Immature natural killer cell (primary cell): ENCODE data around the gene TRIM49B. TPM values are rescaled to one million over a fixed set of nuclear protein-coding genes. Genes with fewer than 3 reads are reported as not detected.
"Not testable (repeated sequence)": the region's sequence is repeated elsewhere in the genome, so short reads cannot be mapped to it uniquely, and the experiment has no call there.

Experiments
- DNase-seq, 3 donors: peaks; one replicate each; pipeline ENCODE4 v3.0.0; 2022; ENCODE audit warnings: mixed read lengths in 1 of 3
- H3K27ac Mint-ChIP-seq, 6 donors: one replicate each; pipeline ENCODE4 v1.8.0; 2020; ENCODE audit warnings: mixed read lengths in 6 of 6, mild to moderate bottlenecking in 5 of 6, inconsistent platforms in 4 of 6, moderate library complexity in 3 of 6
- H3K27me3 Mint-ChIP-seq, 3 donors: one replicate each; pipeline ENCODE4 v1.8.0; 2020 to 2021; ENCODE audit warnings: low read depth in 3 of 3, mild to moderate bottlenecking in 3 of 3, mixed read lengths in 3 of 3, moderate library complexity in 3 of 3, inconsistent platforms in 1 of 3
- H3K36me3 Mint-ChIP-seq, 3 donors: one replicate each; pipeline ENCODE4 v1.8.0; 2020; ENCODE audit warnings: mixed read lengths in 3 of 3, inconsistent platforms in 2 of 3, mild to moderate bottlenecking in 2 of 3
- H3K4me1 Mint-ChIP-seq, 2 donors: one replicate each; pipeline ENCODE4 v1.8.0; 2020; ENCODE audit warnings: inconsistent platforms in 2 of 2, mild to moderate bottlenecking in 2 of 2, mixed read lengths in 2 of 2, moderate library complexity in 1 of 2
- H3K4me3 Mint-ChIP-seq, 5 donors: one replicate each; pipeline ENCODE4 v1.8.0; 2020; ENCODE audit warnings: mild to moderate bottlenecking in 5 of 5, mixed read lengths in 5 of 5, inconsistent platforms in 3 of 5, moderate library complexity in 3 of 5
- H3K9me3 Mint-ChIP-seq, 6 donors: one replicate each; pipeline ENCODE4 v1.8.0; 2020; ENCODE audit warnings: mild to moderate bottlenecking in 6 of 6, mixed read lengths in 6 of 6, inconsistent platforms in 4 of 6, moderate library complexity in 3 of 6
- polyA plus RNA-seq, 3 donors: library from polyadenylated mRNA; unstranded; fragments of 300-500 nt; fragmentation: Illumina TruSeq; gene quantifications; one replicate each; pipeline ENCODE4 v1.2.3, GENCODE V29; 2021

The TRIM49B gene
- polyA plus RNA-seq = not detected

GRCh38 chr11:49028523-49028922 is at the start of gene TRIM49B:
TRIM49B (plus strand) TSS chr11:49028823; CDS start chr11:49031600, 2,777 bp downstream.
- not testable (repeated sequence) for DNase-seq, H3K36me3 Mint-ChIP-seq, H3K27me3 Mint-ChIP-seq, H3K27ac Mint-ChIP-seq, H3K4me3 Mint-ChIP-seq, H3K4me1 Mint-ChIP-seq
- H3K9me3 Mint-ChIP-seq = peaks cover 6 to 19% (median 13%) of the 10 kb centered on the region in 6 donors

GRCh38 chr11:48983785-48984184 is 44.8 kb upstream of the TRIM49B start, which contains the start of gene TRIM51G:
TRIM51G (minus strand) TSS chr11:48983885; CDS start chr11:48981695, 2,190 bp downstream.
- H3K4me3 Mint-ChIP-seq, H3K36me3 Mint-ChIP-seq, H3K4me1 Mint-ChIP-seq, H3K27me3 Mint-ChIP-seq, H3K27ac Mint-ChIP-seq, DNase-seq: not testable (repeated sequence)
- peaks cover 4 to 27% (median 11%) of the 10 kb centered on the region in 6 donors for H3K9me3 Mint-ChIP-seq

GRCh38 chr11:49048229-49048628 is 19.6 kb downstream of the TRIM49B start:
- H3K27me3 Mint-ChIP-seq, H3K27ac Mint-ChIP-seq, H3K36me3 Mint-ChIP-seq, DNase-seq, H3K4me1 Mint-ChIP-seq, H3K4me3 Mint-ChIP-seq: not testable (repeated sequence)
- peaks cover 9 to 32% (median 17%) of the 10 kb centered on the region in 6 donors for H3K9me3 Mint-ChIP-seq

GRCh38 chr11:49049821-49050220 is 21.2 kb downstream of the TRIM49B start:
- H3K4me3 Mint-ChIP-seq, H3K27ac Mint-ChIP-seq, DNase-seq, H3K27me3 Mint-ChIP-seq, H3K4me1 Mint-ChIP-seq, H3K36me3 Mint-ChIP-seq: not testable (repeated sequence)
- H3K9me3 Mint-ChIP-seq = peaks cover 6 to 25% (median 11%) of the 10 kb centered on the region in 6 donors

GRCh38 chr11:49059012-49059411 is 30.4 kb downstream of the TRIM49B start, which contains the start of gene TRIM64C:
TRIM64C (minus strand) TSS chr11:49059112; CDS start chr11:49059112, 0 bp downstream.
- H3K4me3 Mint-ChIP-seq, H3K27me3 Mint-ChIP-seq, DNase-seq, H3K4me1 Mint-ChIP-seq, H3K27ac Mint-ChIP-seq, H3K36me3 Mint-ChIP-seq: not testable (repeated sequence)
- H3K9me3 Mint-ChIP-seq = peaks cover 0 to 30% (median 11%) of the 10 kb centered on the region in 6 donors

- not testable (repeated sequence) for H3K4me1 Mint-ChIP-seq, H3K27me3 Mint-ChIP-seq, H3K4me3 Mint-ChIP-seq, H3K36me3 Mint-ChIP-seq, DNase-seq, H3K27ac Mint-ChIP-seq
- peaks cover 5 to 71% (median 17%) of the 10 kb centered on the region in 6 donors for H3K9me3 Mint-ChIP-seq
Observed at GRCh38 chr11:49069897-49070296, 41.3 kb downstream of the TRIM49B start.

Other genes starting within 250 kb of the TRIM49B start
- gene TRIM51G, start 44.9 kb upstream of the TRIM49B start, polyA plus RNA-seq = not detected
- not detected for gene TRIM64C, start 30.3 kb downstream of the TRIM49B start, polyA plus RNA-seq
- not detected for gene FOLH1, start 179.8 kb downstream of the TRIM49B start, polyA plus RNA-seq